GM23338 (cell line): ENCODE measurements around the gene EVC. TPM values are rescaled to one million over a fixed set of nuclear protein-coding genes. Genes with fewer than 3 reads are reported as not detected.

ENCODE experiments used
- ATAC-seq: fragments of 200-7000 bp; cut with Tn5 transposase; 3 replicates; pipeline ENCODE4 v1.9.1; 2020
- DNase-seq: peaks from one replicate; pipeline ENCODE4 v3.0.0-alpha.2; 2015; ENCODE audit warnings: low spot score
- H2AFZ ChIP-seq: fragments of 200-600 bp; sonication (generic); 2 replicates; pipeline ENCODE4 v1.8.0; 2016; ENCODE audit warnings: antibody characterized with exemption, mild to moderate bottlenecking, moderate library complexity
- H3F3A ChIP-seq: fragments of 200-600 bp; sonication (generic); replicated peaks from 2 replicates; pipeline ENCODE4 v1.8.0; 2017; ENCODE audit warnings: antibody characterized with exemption, mixed run types, low read depth
- H3K27ac ChIP-seq: fragments of 200-600 bp; sonication (generic); 2 replicates; pipeline ENCODE4 v1.6.1; 2016; ENCODE audit warnings: low read depth
- H3K27me3 ChIP-seq: fragments of 200-600 bp; sonication (generic); 2 replicates; pipeline ENCODE4 v1.8.0; 2016; ENCODE audit warnings: mild to moderate bottlenecking, mixed run types, moderate library complexity; ENCODE audit not compliant: insufficient read depth
- H3K36me3 ChIP-seq: fragments of 200-600 bp; sonication (generic); 2 replicates; pipeline ENCODE4 v1.8.0; 2016; ENCODE audit warnings: mild to moderate bottlenecking; ENCODE audit not compliant: insufficient read depth
- H3K4me1 ChIP-seq: fragments of 200-600 bp; sonication (generic); 2 replicates; pipeline ENCODE4 v1.8.0; 2016; ENCODE audit warnings: mild to moderate bottlenecking, moderate library complexity; ENCODE audit not compliant: insufficient read depth
- H3K4me2 ChIP-seq: fragments of 200-600 bp; sonication (generic); 2 replicates; pipeline ENCODE4 v1.7.1; 2017; ENCODE audit warnings: mixed run types
- H3K4me3 ChIP-seq: fragments of 200-600 bp; sonication (generic); 2 replicates; pipeline ENCODE4 v1.6.1; 2016; ENCODE audit warnings: mixed run types
- H3K79me2 ChIP-seq: fragments of 200-600 bp; sonication (generic); replicated peaks from 2 replicates; pipeline ENCODE4 v1.8.0; 2017; ENCODE audit warnings: mild to moderate bottlenecking; ENCODE audit not compliant: insufficient read depth
- H3K9me2 ChIP-seq: fragments of 200-600 bp; sonication (generic); 2 replicates; pipeline ENCODE4 v1.8.0; 2017; ENCODE audit not compliant: insufficient read depth
- H4K20me1 ChIP-seq: fragments of 200-600 bp; sonication (generic); replicated peaks from 2 replicates; pipeline ENCODE4 v1.8.0; 2017; ENCODE audit warnings: mild to moderate bottlenecking; ENCODE audit not compliant: insufficient read depth
- H3K27ac Mint-ChIP-seq: 2 replicates; pipeline ENCODE4 v1.8.0; 2020; ENCODE audit warnings: inconsistent platforms, mild to moderate bottlenecking, moderate library complexity, mixed read lengths
- H3K27me3 Mint-ChIP-seq: 3 replicates; pipeline ENCODE4 v1.8.0; 2022; ENCODE audit warnings: low read depth, mild to moderate bottlenecking, moderate library complexity, mixed read lengths, inconsistent platforms; ENCODE audit not compliant: insufficient read depth, poor library complexity
- H3K36me3 Mint-ChIP-seq: 3 replicates; pipeline ENCODE4 v1.8.0; 2021; ENCODE audit warnings: low read depth, mild to moderate bottlenecking, inconsistent platforms, moderate library complexity, mixed read lengths
- H3K4me1 Mint-ChIP-seq: 3 replicates; pipeline ENCODE4 v1.8.0; 2020; ENCODE audit warnings: mild to moderate bottlenecking, inconsistent platforms, mixed read lengths
- H3K4me3 Mint-ChIP-seq: 3 replicates; pipeline ENCODE4 v1.8.0; 2021; ENCODE audit warnings: moderate library complexity, mild to moderate bottlenecking, inconsistent platforms, mixed read lengths
- H3K9me3 Mint-ChIP-seq: 3 replicates; pipeline ENCODE4 v1.8.0; 2020; ENCODE audit warnings: moderate library complexity, mild to moderate bottlenecking, inconsistent platforms, mixed read lengths
- CREB1 ChIP-seq: fragments of 250-450 bp; sonication (Bioruptor Pico); IDR thresholded peaks from 2 replicates; pipeline ENCODE4 v1.5.0; 2020; ENCODE audit warnings: low read depth, mild to moderate bottlenecking, moderate library complexity
- CTCF ChIP-seq, 2 experiments: fragments of 200-600 bp in 1 of 2; sonication (generic) in 1 of 2; conservative IDR thresholded peaks; 2 replicates each; pipeline versions ENCODE4 v1.5.1 to v1.6.1; 2016 to 2017; ENCODE audit warnings: antibody characterized with exemption in 2 of 2, low read depth in 2 of 2, mild to moderate bottlenecking in 2 of 2, moderate library complexity in 1 of 2
- ETS1 ChIP-seq: IDR thresholded peaks from 2 replicates; pipeline ENCODE4 v1.6.1; 2016; ENCODE audit warnings: antibody characterized with exemption
- EZH2 ChIP-seq: fragments of 200-600 bp; sonication (generic); IDR thresholded peaks from one replicate; pipeline ENCODE4 v1.8.0; 2017; ENCODE audit warnings: antibody characterized with exemption, mild to moderate bottlenecking, low read depth; ENCODE audit not compliant: unreplicated experiment
- JUNB ChIP-seq: IDR thresholded peaks from one replicate; pipeline ENCODE4 v1.6.1; 2016; ENCODE audit warnings: antibody characterized with exemption; ENCODE audit not compliant: unreplicated experiment
- NANOG ChIP-seq: IDR thresholded peaks from 2 replicates; pipeline ENCODE4 v1.6.1; 2016; ENCODE audit warnings: antibody characterized with exemption, borderline replicate concordance
- POLR2AphosphoS5 ChIP-seq: IDR thresholded peaks from 2 replicates; pipeline ENCODE4 v1.6.1; 2016; ENCODE audit warnings: antibody characterized with exemption, low read depth
- REST ChIP-seq: IDR thresholded peaks from one replicate; pipeline ENCODE4 v1.6.1; 2018; ENCODE audit warnings: antibody characterized with exemption; ENCODE audit not compliant: unreplicated experiment
- STAT1 ChIP-seq: IDR thresholded peaks from one replicate; pipeline ENCODE4 v1.6.1; 2016; ENCODE audit warnings: antibody characterized with exemption; ENCODE audit not compliant: unreplicated experiment
- ZNF114 ChIP-seq: fragments of 250-450 bp; sonication (Bioruptor Pico); IDR thresholded peaks from 2 replicates; pipeline ENCODE4 v1.5.0; 2020; ENCODE audit warnings: mild to moderate bottlenecking, moderate library complexity
- ZNF331 ChIP-seq: fragments of 250-450 bp; sonication (Bioruptor Pico); IDR thresholded peaks from 2 replicates; pipeline ENCODE4 v1.5.0; 2020; ENCODE audit warnings: low read depth, mild to moderate bottlenecking, moderate library complexity
- ZNF462 ChIP-seq: fragments of 250-450 bp; sonication (Bioruptor Pico); IDR thresholded peaks from 2 replicates; pipeline ENCODE4 v1.5.0; 2020; ENCODE audit warnings: mild to moderate bottlenecking, moderate library complexity
- polyA plus RNA-seq: library from polyadenylated mRNA; unstranded; fragments of >200 nt; fragmentation: Nextera tagmentation; extraction: Ambion mirVana; gene quantifications from 2 replicates; pipeline ENCODE4 v1.2.1, GENCODE V29; 2016
- total RNA-seq: library from RNA; depleted of rRNA; stranded (reverse); fragments of >200 nt; shearing (Covaris generic); gene quantifications from 2 replicates; pipeline ENCODE4 v1.2.3, GENCODE V29; 2014

Gene EVC
- total and polyA plus RNA-seq, 2 experiments from 2014 or later, result 1.7 to 12.8 TPM

GRCh38 chr4:5757536-5757935 lies 46.5 kb downstream of the EVC start (continued):
- TF ChIP-seq REST (no peak), ZNF114 (no peak), POLR2AphosphoS5 (no peak), CREB1 (no peak)

- H3K4me3 ChIP-seq, result no peak overlapping the region
- DNase-seq, result no peak
- Mint-ChIP-seq H3K27ac (no peak overlapping the region), H3K9me3 (no peaks in the 10 kb centered on the region), H3K4me3 (no peak overlapping the region), H3K27me3 (peaks cover 4% of the 10 kb centered on the region), H3K4me1 (peaks cover 22% of the 10 kb centered on the region), H3K36me3 (peaks cover 44% of the 10 kb centered on the region)
- no peak for ATAC-seq
- no peaks in the 10 kb centered on the region for H3F3A ChIP-seq
- no peaks in the 10 kb centered on the region for H4K20me1 ChIP-seq
- no peak overlapping the region for H3K27ac ChIP-seq
- H3K9me2 ChIP-seq, result no peaks in the 10 kb centered on the region
- H3K4me2 ChIP-seq, result no peak overlapping the region
- no peak overlapping the region for H2AFZ ChIP-seq
- H3K36me3 ChIP-seq, result no peaks in the 10 kb centered on the region
- H3K4me1 ChIP-seq, result 0 out of 2 replicates have a peak, but pooled peaks cover 3% of the 10 kb centered on the region
- no peaks in the 10 kb centered on the region for H3K79me2 ChIP-seq
- no peaks in the 10 kb centered on the region for H3K27me3 ChIP-seq
- TF ChIP-seq ZNF331 (CRISPR knock-in tag) (no peak), ZNF462 (CRISPR knock-in tag) (no peak), ETS1 (no peak), POLR2AphosphoS5 (no peak), NANOG (no peak), JUNB (no peak), CTCF (conservative IDR thresholded peaks at IDR 0.05; ENCODE audit: low read depth in 2 of 2) (no peak), EZH2 (no peak), STAT1 (no peak)
Measured at GRCh38 chr4:5757954-5758353, 47.0 kb downstream of the EVC start.
